ENCODE data around the gene NTRK3. TPM values are rescaled to one million over a fixed set of nuclear protein-coding genes. Genes with fewer than 3 reads are reported as not detected.

Gene NTRK3
- total and polyA plus RNA-seq, 2 experiments from 2014 or later: not detected

GRCh38 chr15:88100181-88100580, 156.4 kb downstream of the NTRK3 start:
- Histone ChIP-seq H3K9ac (no peak overlapping the region), H3K4me3 (no peak overlapping the region), H3K9me2 (ENCODE audit: insufficient read depth) (no peaks in the 10 kb centered on the region), H3K27me3 (replicated peaks; ENCODE audit: insufficient read depth) (no peaks in the 10 kb centered on the region), H3K4me2 (ENCODE audit: unreplicated experiment) (no peak overlapping the region), H3F3A (ENCODE audit: insufficient read depth) (no peaks in the 10 kb centered on the region), H3K79me2 (ENCODE audit: insufficient read depth) (no peaks in the 10 kb centered on the region), H3K4me1 (ENCODE audit: insufficient read depth) (no peaks in the 10 kb centered on the region), H4K20me1 (ENCODE audit: insufficient read depth) (no peaks in the 10 kb centered on the region), H3K36me3 (ENCODE audit: low read depth) (no peaks in the 10 kb centered on the region), H3K9me3 (ENCODE audit: low read depth) (no peaks in the 10 kb centered on the region), H3K27ac (no peak overlapping the region), H2AFZ (no peak overlapping the region)
- DNase-seq: no peak
- 21 to 23% methylated on average over 2 of the region's 2 CpGs for WGBS, 2 experiments (ENCODE audit: low coverage in 1 of 2, low lambda C conversion rate in 2 of 2, missing lambda C conversion rate in 2 of 2)
- in situ Hi-C loops (cut with MboI): no loop called here
- TF ChIP-seq EZH2 (IDR thresholded peaks at IDR 0.05; ENCODE audit: insufficient read depth, poor library complexity, severe bottlenecking) (no peak), EZH2phosphoT487 (IDR thresholded peaks at IDR 0.05; ENCODE audit: insufficient read depth, low read depth) (no peak)

GRCh38 chr15:88098361-88098760, 158.2 kb downstream of the NTRK3 start:
- 39 to 42% methylated on average over 10 of the region's 10 CpGs for WGBS, 2 experiments (ENCODE audit: low coverage in 1 of 2, low lambda C conversion rate in 2 of 2, missing lambda C conversion rate in 2 of 2)

GRCh38 chr15:88091444-88092016, 165.0 kb downstream of the NTRK3 start:
- WGBS, 2 experiments (ENCODE audit: low coverage in 1 of 2, low lambda C conversion rate in 2 of 2, missing lambda C conversion rate in 2 of 2): 39 to 42% methylated on average over 3 of the region's 3 CpGs
- H3K4me3 ChIP-seq: no peak overlapping the region
- TF ChIP-seq EZH2 (IDR thresholded peaks at IDR 0.05; ENCODE audit: insufficient read depth, poor library complexity, severe bottlenecking): no peak
- no peak for TF ChIP-seq EZH2phosphoT487 (IDR thresholded peaks at IDR 0.05; ENCODE audit: insufficient read depth, low read depth)

More at GRCh38 chr15:88098361-88098760, 158.2 kb downstream of the NTRK3 start:
- H3K4me2 ChIP-seq (ENCODE audit: unreplicated experiment): no peak overlapping the region
- H3K27ac ChIP-seq: no peak overlapping the region
- H3K9ac ChIP-seq: no peak overlapping the region
- H3K4me1 ChIP-seq (ENCODE audit: insufficient read depth): no peaks in the 10 kb centered on the region
- no peaks in the 10 kb centered on the region for H4K20me1 ChIP-seq (ENCODE audit: insufficient read depth)
- H3K36me3 ChIP-seq (ENCODE audit: low read depth): no peaks in the 10 kb centered on the region
- in situ Hi-C loops (cut with MboI): no loop called here
- no peaks in the 10 kb centered on the region for H3F3A ChIP-seq (ENCODE audit: insufficient read depth)
- no peaks in the 10 kb centered on the region for H3K27me3 ChIP-seq (replicated peaks; ENCODE audit: insufficient read depth)
- H3K4me3 ChIP-seq: no peak overlapping the region
- no peak for TF ChIP-seq EZH2 (IDR thresholded peaks at IDR 0.05; ENCODE audit: insufficient read depth, poor library complexity, severe bottlenecking)
- TF ChIP-seq EZH2phosphoT487 (IDR thresholded peaks at IDR 0.05; ENCODE audit: insufficient read depth, low read depth): no peak
- no peak overlapping the region for H2AFZ ChIP-seq
- H3K79me2 ChIP-seq (ENCODE audit: insufficient read depth): no peaks in the 10 kb centered on the region
- no peaks in the 10 kb centered on the region for H3K9me2 ChIP-seq (ENCODE audit: insufficient read depth)
- DNase-seq: no peak
- no peaks in the 10 kb centered on the region for H3K9me3 ChIP-seq (ENCODE audit: low read depth)

GRCh38 chr15:88090481-88091011, 166.0 kb downstream of the NTRK3 start:
- Histone ChIP-seq H3K9ac (no peak overlapping the region), H3K4me2 (ENCODE audit: unreplicated experiment) (no peak overlapping the region), H3K27me3 (replicated peaks; ENCODE audit: insufficient read depth) (no peaks in the 10 kb centered on the region), H3K9me2 (ENCODE audit: insufficient read depth) (no peaks in the 10 kb centered on the region), H4K20me1 (ENCODE audit: insufficient read depth) (no peaks in the 10 kb centered on the region), H3K9me3 (ENCODE audit: low read depth) (no peaks in the 10 kb centered on the region), H3K4me3 (no peak overlapping the region), H3K4me1 (ENCODE audit: insufficient read depth) (no peaks in the 10 kb centered on the region), H3K79me2 (ENCODE audit: insufficient read depth) (no peaks in the 10 kb centered on the region), H2AFZ (no peak overlapping the region), H3K27ac (no peak overlapping the region), H3K36me3 (ENCODE audit: low read depth) (no peaks in the 10 kb centered on the region), H3F3A (ENCODE audit: insufficient read depth) (no peaks in the 10 kb centered on the region)
- DNase-seq: no peak
- in situ Hi-C loops (cut with MboI): no loop called here
- 50 to 60% methylated on average over 6 of the region's 6 CpGs for WGBS, 2 experiments (ENCODE audit: low coverage in 1 of 2, low lambda C conversion rate in 2 of 2, missing lambda C conversion rate in 2 of 2)
- TF ChIP-seq EZH2phosphoT487 (IDR thresholded peaks at IDR 0.05; ENCODE audit: insufficient read depth, low read depth): no peak
- TF ChIP-seq EZH2 (IDR thresholded peaks at IDR 0.05; ENCODE audit: insufficient read depth, poor library complexity, severe bottlenecking): no peak

More at GRCh38 chr15:88091444-88092016, 165.0 kb downstream of the NTRK3 start:
- no peak overlapping the region for H3K27ac ChIP-seq
- DNase-seq: no peak
- H3K4me2 ChIP-seq (ENCODE audit: unreplicated experiment): no peak overlapping the region
- in situ Hi-C loops (cut with MboI): no loop called here
- no peaks in the 10 kb centered on the region for H3K9me3 ChIP-seq (ENCODE audit: low read depth)
- H2AFZ ChIP-seq: no peak overlapping the region
- H3K27me3 ChIP-seq (replicated peaks; ENCODE audit: insufficient read depth): no peaks in the 10 kb centered on the region
- H3K4me1 ChIP-seq (ENCODE audit: insufficient read depth): no peaks in the 10 kb centered on the region
- H3K9me2 ChIP-seq (ENCODE audit: insufficient read depth): no peaks in the 10 kb centered on the region
- no peak overlapping the region for H3K9ac ChIP-seq
- no peaks in the 10 kb centered on the region for H3F3A ChIP-seq (ENCODE audit: insufficient read depth)
- no peaks in the 10 kb centered on the region for H4K20me1 ChIP-seq (ENCODE audit: insufficient read depth)
- no peaks in the 10 kb centered on the region for H3K36me3 ChIP-seq (ENCODE audit: low read depth)
- H3K79me2 ChIP-seq (ENCODE audit: insufficient read depth): no peaks in the 10 kb centered on the region
